Measurements from ENCODE around the gene CLCNKA.

CLCNKA gene

DNA sequence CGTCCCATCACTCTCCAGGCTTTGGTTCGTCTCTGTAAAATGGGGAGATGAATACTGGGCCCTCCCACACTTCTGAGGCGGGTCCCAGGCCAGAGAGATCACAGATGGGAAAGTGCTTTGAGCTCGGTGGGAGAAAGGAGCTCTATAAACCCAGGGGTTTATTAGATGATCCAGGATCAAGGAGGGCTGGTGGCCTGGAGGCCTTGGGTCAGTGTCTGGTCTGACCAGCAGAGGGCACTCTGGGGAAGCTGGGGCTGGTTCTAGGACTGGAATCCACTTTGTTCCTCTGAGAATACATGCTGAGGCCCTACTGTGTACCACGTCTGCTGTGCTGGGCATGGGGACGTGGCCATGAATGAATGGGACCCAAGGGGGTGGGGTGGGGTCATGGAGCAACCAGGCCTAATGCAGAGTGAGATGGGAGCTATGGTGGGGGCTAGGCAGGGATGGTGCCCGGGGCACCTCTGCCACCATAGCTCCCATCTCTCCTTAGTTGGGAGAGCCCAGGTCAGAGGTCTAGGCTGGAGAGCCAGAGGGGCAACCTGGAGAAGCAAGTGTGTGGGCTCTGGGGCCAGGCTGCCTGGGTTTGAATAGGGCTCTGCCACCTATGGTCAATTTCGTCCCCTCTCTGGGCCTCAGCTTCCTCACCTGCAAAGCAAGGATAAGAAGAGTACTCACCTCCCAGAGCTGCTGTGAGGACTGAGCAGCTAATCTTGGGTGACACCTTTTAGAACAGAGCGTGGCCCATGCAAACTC, 60.6 kb downstream of the CLCNKA start:
- DNase-seq, result peak; percentile 24

DNA sequence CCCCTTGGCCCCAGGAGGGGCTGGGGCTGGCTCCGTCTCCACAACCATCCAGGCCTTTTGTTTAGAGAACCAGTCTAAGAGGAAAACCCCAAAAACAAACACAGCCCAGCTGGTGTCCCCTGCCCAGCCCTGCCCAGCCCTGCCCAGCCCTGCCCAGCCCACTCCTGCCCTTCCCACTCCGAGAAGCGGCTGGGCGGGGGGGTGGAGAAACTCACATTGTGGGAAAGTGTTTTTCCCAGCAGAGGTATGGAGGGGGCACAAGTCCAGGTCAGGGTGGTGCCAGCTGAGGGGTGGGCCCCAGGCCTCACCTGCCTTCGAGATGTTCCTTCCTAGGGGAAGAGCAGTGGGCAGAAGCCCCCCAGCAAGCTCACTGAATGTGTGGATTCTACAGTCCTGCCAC, 61.6 kb downstream of the CLCNKA start:
- no peak for DNase-seq
